IMR-90 (cell line): Measurements from ENCODE around the gene IL1RAPL1.
"Not testable (repeated sequence)": the region's sequence is repeated elsewhere in the genome, so short reads cannot be mapped to it uniquely, and the experiment has no call there.

ENCODE experiments used
- BHLHE40 ChIP-seq: fragments of 150-350 bp; IDR thresholded peaks from 2 replicates; pipeline ENCODE4 v1.6.1; 2016; ENCODE audit warnings: mild to moderate bottlenecking, low read depth, low read length
- CEBPB ChIP-seq: IDR thresholded peaks from 2 replicates; pipeline ENCODE4 v1.6.1; 2012; ENCODE audit warnings: low read depth, low read length, improper control_type of control experiment
- MXI1 ChIP-seq: IDR thresholded peaks from 2 replicates; pipeline ENCODE4 v1.6.1; 2012; ENCODE audit warnings: low read depth, mild to moderate bottlenecking, low read length, moderate library complexity, borderline replicate concordance
- POLR2A ChIP-seq: IDR thresholded peaks from 2 replicates; pipeline ENCODE4 v1.6.1; 2012; ENCODE audit warnings: mild to moderate bottlenecking, low read depth, low read length
- RAD21 ChIP-seq: IDR thresholded peaks from 2 replicates; pipeline ENCODE4 v1.6.1; 2012; ENCODE audit warnings: low read length, improper control_type of control experiment
- RCOR1 ChIP-seq: IDR thresholded peaks from 2 replicates; pipeline ENCODE4 v1.6.1; 2012; ENCODE audit warnings: mild to moderate bottlenecking, low read length, improper control_type of control experiment; ENCODE audit not compliant: insufficient replicate concordance
- RFX5 ChIP-seq: IDR thresholded peaks from 2 replicates; pipeline ENCODE4 v1.8.0; 2012; ENCODE audit warnings: low read depth, mild to moderate bottlenecking, low read length, moderate library complexity
- TF ChIP-seq, protein P1 (sequence below): conservative IDR thresholded peaks from 2 replicates; pipeline ENCODE4 v1.5.1; 2012; ENCODE audit warnings: mild to moderate bottlenecking, low read depth, low read length, improper control_type of control experiment
- TF ChIP-seq, protein P2 (sequence below): fragments of 150-350 bp; IDR thresholded peaks from 2 replicates; pipeline ENCODE4 v1.6.1; 2017; ENCODE audit warnings: mild to moderate bottlenecking, antibody characterized with exemption, low read length, low read depth

DNA sequence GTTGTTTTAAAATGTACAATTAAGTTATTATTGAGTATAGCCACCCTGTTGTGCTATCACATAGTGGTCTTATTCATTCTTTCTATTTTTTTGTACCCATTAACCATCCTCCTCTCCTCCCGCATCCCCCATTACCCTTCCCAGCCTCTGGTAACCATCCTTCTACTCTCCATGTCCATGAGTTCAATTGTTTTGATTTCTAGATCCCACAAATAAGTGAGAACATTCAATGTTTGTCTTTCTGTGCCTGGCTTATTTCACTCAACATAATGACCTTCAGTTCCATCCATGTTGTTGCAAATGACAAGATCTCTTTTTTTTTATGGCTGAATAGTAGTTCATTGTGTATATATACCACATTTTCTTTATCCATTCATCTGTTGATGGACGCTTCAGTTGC, 179.3 kb downstream of the IL1RAPL1 start:
- TF ChIP-seq, protein P1, sequence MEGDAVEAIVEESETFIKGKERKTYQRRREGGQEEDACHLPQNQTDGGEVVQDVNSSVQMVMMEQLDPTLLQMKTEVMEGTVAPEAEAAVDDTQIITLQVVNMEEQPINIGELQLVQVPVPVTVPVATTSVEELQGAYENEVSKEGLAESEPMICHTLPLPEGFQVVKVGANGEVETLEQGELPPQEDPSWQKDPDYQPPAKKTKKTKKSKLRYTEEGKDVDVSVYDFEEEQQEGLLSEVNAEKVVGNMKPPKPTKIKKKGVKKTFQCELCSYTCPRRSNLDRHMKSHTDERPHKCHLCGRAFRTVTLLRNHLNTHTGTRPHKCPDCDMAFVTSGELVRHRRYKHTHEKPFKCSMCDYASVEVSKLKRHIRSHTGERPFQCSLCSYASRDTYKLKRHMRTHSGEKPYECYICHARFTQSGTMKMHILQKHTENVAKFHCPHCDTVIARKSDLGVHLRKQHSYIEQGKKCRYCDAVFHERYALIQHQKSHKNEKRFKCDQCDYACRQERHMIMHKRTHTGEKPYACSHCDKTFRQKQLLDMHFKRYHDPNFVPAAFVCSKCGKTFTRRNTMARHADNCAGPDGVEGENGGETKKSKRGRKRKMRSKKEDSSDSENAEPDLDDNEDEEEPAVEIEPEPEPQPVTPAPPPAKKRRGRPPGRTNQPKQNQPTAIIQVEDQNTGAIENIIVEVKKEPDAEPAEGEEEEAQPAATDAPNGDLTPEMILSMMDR = not testable (repeated sequence)
- not testable (repeated sequence) for TF ChIP-seq POLR2A, RAD21, MXI1, BHLHE40, RFX5, RCOR1, CEBPB
- TF ChIP-seq, protein P2, sequence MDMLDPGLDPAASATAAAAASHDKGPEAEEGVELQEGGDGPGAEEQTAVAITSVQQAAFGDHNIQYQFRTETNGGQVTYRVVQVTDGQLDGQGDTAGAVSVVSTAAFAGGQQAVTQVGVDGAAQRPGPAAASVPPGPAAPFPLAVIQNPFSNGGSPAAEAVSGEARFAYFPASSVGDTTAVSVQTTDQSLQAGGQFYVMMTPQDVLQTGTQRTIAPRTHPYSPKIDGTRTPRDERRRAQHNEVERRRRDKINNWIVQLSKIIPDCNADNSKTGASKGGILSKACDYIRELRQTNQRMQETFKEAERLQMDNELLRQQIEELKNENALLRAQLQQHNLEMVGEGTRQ = not testable (repeated sequence)
